Panc1 (cell line): ENCODE data around the gene SMIM29.
"Not testable (repeated sequence)": the region's sequence is repeated elsewhere in the genome, so short reads cannot be mapped to it uniquely, and the experiment has no call there.

Source experiments
- POLR2AphosphoS5 ChIP-seq: IDR thresholded peaks from 2 replicates; pipeline ENCODE4 v1.6.1; 2012; ENCODE audit warnings: mild to moderate bottlenecking, low read depth, low read length, moderate library complexity
- TCF7L2 ChIP-seq: IDR thresholded peaks from 2 replicates; pipeline ENCODE4 v1.6.1; 2011; ENCODE audit warnings: mild to moderate bottlenecking, low read depth, low read length, inconsistent platforms
- TF ChIP-seq, protein P1 (sequence below): fragments of 450-650 bp; IDR thresholded peaks from 2 replicates; pipeline ENCODE4 v1.5.1; 2017; ENCODE audit warnings: mild to moderate bottlenecking

DNA sequence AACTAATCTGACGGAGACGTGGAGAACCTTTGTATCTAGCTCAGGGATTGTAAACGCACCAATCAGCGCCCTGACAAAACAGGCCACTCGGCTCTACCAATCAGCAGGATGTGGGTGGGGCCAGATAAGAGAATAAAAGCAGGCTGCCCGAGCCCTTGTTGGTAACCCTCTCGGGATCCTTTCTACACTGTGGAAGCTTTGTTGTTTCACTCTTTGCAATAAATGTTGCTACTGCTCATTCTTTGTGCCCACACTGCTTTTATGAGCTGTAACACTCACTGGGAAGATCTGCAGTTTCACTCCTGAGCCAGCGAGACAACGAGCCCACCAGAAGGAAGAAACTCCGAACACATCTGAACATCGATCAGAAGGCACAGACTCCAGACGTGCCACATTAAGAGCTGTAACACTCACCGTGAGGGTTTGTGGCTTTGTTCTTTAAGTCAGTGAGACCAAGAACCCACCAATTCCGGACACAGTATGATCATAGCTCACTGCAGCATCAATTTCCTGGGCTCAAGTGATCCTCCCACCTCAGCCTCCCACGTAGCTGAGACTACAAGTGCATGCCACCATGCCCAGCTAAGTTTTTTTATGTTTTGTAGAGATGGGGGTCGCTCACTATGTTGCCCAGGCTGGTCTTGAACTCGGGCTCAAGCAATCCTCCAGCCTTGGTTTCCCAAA, 21.0 kb upstream of the SMIM29 start:
- not testable (repeated sequence) for TF ChIP-seq POLR2AphosphoS5, TCF7L2
- TF ChIP-seq, protein P1, sequence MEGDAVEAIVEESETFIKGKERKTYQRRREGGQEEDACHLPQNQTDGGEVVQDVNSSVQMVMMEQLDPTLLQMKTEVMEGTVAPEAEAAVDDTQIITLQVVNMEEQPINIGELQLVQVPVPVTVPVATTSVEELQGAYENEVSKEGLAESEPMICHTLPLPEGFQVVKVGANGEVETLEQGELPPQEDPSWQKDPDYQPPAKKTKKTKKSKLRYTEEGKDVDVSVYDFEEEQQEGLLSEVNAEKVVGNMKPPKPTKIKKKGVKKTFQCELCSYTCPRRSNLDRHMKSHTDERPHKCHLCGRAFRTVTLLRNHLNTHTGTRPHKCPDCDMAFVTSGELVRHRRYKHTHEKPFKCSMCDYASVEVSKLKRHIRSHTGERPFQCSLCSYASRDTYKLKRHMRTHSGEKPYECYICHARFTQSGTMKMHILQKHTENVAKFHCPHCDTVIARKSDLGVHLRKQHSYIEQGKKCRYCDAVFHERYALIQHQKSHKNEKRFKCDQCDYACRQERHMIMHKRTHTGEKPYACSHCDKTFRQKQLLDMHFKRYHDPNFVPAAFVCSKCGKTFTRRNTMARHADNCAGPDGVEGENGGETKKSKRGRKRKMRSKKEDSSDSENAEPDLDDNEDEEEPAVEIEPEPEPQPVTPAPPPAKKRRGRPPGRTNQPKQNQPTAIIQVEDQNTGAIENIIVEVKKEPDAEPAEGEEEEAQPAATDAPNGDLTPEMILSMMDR = not testable (repeated sequence)
